OCI-LY7 (cell line): Measurements from ENCODE around the gene RHOU. TPM values are rescaled to one million over a fixed set of nuclear protein-coding genes. Genes with fewer than 3 reads are reported as not detected.

Experiments
- BruUV-seq: library from RNA; stranded (reverse); fragments of 400-500 nt; replicated peaks from 2 replicates; lab custom pipeline; 2021; lab: Mats Ljungman, UMichigan
- CTCF ChIA-PET: fragments of 300-600 bp; sonication (Branson Sonifier 250); formaldehyde crosslinking; loops from one replicate; lab custom pipeline; 2022; ENCODE audit warnings: antibody characterized with exemption; ENCODE audit not compliant: unreplicated experiment; lab: Charles Lee
- POLR2A ChIA-PET: fragments of 300-600 bp; sonication (Branson Sonifier 250); formaldehyde crosslinking; loops from one replicate; lab custom pipeline; 2022; ENCODE audit warnings: antibody characterized with exemption; lab: Charles Lee
- DNase-seq: peaks from one replicate; pipeline ENCODE4 v3.0.0-alpha.2; 2015; ENCODE audit warnings: low spot score
- H2AFZ ChIP-seq: fragments of 200-600 bp; sonication (generic), shearing (Covaris generic); 2 replicates; pipeline ENCODE4 v1.6.1; 2014; ENCODE audit warnings: mild to moderate bottlenecking, antibody characterized with exemption, low read length, moderate library complexity
- H3K27ac ChIP-seq: fragments of 200-600 bp; sonication (generic); 2 replicates; pipeline ENCODE4 v1.5.1; 2014; ENCODE audit warnings: mixed run types, low read depth, mild to moderate bottlenecking, moderate library complexity, low read length, inconsistent platforms; ENCODE audit not compliant: poor library complexity, severe bottlenecking
- H3K36me3 ChIP-seq: fragments of 200-600 bp; sonication (generic); 2 replicates; pipeline ENCODE4 v1.6.1; 2014; ENCODE audit warnings: mild to moderate bottlenecking, antibody characterized with exemption, low read length, moderate library complexity, mixed read lengths; ENCODE audit not compliant: insufficient read depth
- H3K4me1 ChIP-seq: fragments of 200-600 bp; sonication (generic); 2 replicates; pipeline ENCODE4 v1.5.1; 2014; ENCODE audit warnings: mild to moderate bottlenecking, low read length; ENCODE audit not compliant: insufficient read depth, poor library complexity, severe bottlenecking
- H3K4me2 ChIP-seq: fragments of 200-600 bp; sonication (generic); 2 replicates; pipeline ENCODE4 v1.6.1; 2014; ENCODE audit warnings: mild to moderate bottlenecking, low read length
- H3K4me3 ChIP-seq: fragments of 200-600 bp; sonication (generic); 2 replicates; pipeline ENCODE4 v1.5.1; 2014; ENCODE audit warnings: mild to moderate bottlenecking, low read depth, low read length; ENCODE audit not compliant: poor library complexity, severe bottlenecking
- H3K79me2 ChIP-seq: fragments of 200-600 bp; sonication (generic); 2 replicates; pipeline ENCODE4 v1.6.1; 2016; ENCODE audit warnings: low read depth, mild to moderate bottlenecking, low read length, moderate library complexity, mixed read lengths; ENCODE audit not compliant: insufficient read depth
- H3K9me2 ChIP-seq: fragments of 200-600 bp; sonication (generic); 2 replicates; pipeline ENCODE4 v1.6.1; 2016; ENCODE audit warnings: mild to moderate bottlenecking, low read length, mixed read lengths; ENCODE audit not compliant: insufficient read depth
- H3K9me3 ChIP-seq: fragments of 200-600 bp; sonication (generic); 2 replicates; pipeline ENCODE4 v1.6.1; 2014; ENCODE audit warnings: mild to moderate bottlenecking, mixed run types, low read length, mixed read lengths
- H4K20me1 ChIP-seq: fragments of 200-600 bp; sonication (generic); 2 replicates; pipeline ENCODE4 v1.6.1; 2014; ENCODE audit warnings: mild to moderate bottlenecking, antibody characterized with exemption, low read length, moderate library complexity, mixed read lengths; ENCODE audit not compliant: insufficient read depth
- CTCF ChIP-seq: fragments of 200-600 bp; sonication (generic); conservative IDR thresholded peaks from 2 replicates; pipeline ENCODE4 v1.5.1; 2014; ENCODE audit warnings: mild to moderate bottlenecking, antibody characterized with exemption, low read length, moderate library complexity, mixed read lengths
- EZH2phosphoT487 ChIP-seq: fragments of 200-600 bp; sonication (generic); IDR thresholded peaks from 2 replicates; pipeline ENCODE4 v1.6.1; 2018; ENCODE audit warnings: low read depth, borderline replicate concordance, mild to moderate bottlenecking, mixed run types, antibody characterized with exemption, low read length, moderate library complexity, mixed read lengths
- intact Hi-C: fragments of 100-400 bp; cut with micrococcal nuclease; formaldehyde crosslinking; loops from one replicate; pipeline ENCODE4 v1.10.0; 2022; ENCODE audit not compliant: unreplicated experiment
- total RNA-seq, 2 experiments: library from RNA; depleted of rRNA in 1 of 2; stranded (reverse); fragments of >200 nt in 1 of 2; shearing (Covaris generic) in 1 of 2; gene quantifications; 2 replicates each; pipeline ENCODE4 v1.2.3, GENCODE V29; 2014 to 2022

Gene RHOU
- total RNA-seq, 2 experiments from 2014 or later = not detected

- POLR2A ChIA-PET = no interaction called here
- BruUV-seq = no TSS peak
- no peak for DNase-seq
- TF ChIP-seq CTCF = no peak
- TF ChIP-seq EZH2phosphoT487 = no peak
- Histone ChIP-seq H3K79me2 (no peaks in the 10 kb centered on the region), H4K20me1 (no peaks in the 10 kb centered on the region), H3K4me1 (no peaks in the 10 kb centered on the region), H3K4me2 (no peak overlapping the region), H3K4me3 (no peak overlapping the region), H3K9me2 (no peaks in the 10 kb centered on the region), H3K27ac (no peak overlapping the region), H3K9me3 (no peaks in the 10 kb centered on the region), H2AFZ (no peak overlapping the region), H3K36me3 (no peaks in the 10 kb centered on the region)
- intact Hi-C loops = loop anchor here (10.0 kb wide), 1 partner anchor 527 kb away; no protein-coding TSS in a partner anchor
- CTCF ChIA-PET = no interaction called here
These were observed 37.3 kb upstream of the RHOU start for GRCh38 chr1:228698017-228698329.

- H3K9me2 ChIP-seq = no peaks in the 10 kb centered on the region
- no peaks in the 10 kb centered on the region for H3K4me1 ChIP-seq
- H2AFZ ChIP-seq = no peak overlapping the region
- intact Hi-C loops = no loop called here
- no peaks in the 10 kb centered on the region for H3K36me3 ChIP-seq
- ChIA-PET CTCF (no interaction called here), POLR2A (interaction anchor here (0.7 to 1.3 kb wide), 2 partner anchors 9 to 525 kb away, joined by 3 to 5 read pairs; no protein-coding TSS in a partner anchor)
- no peak overlapping the region for H3K27ac ChIP-seq
- H3K4me3 ChIP-seq = no peak overlapping the region
- DNase-seq = no peak
- no peaks in the 10 kb centered on the region for H3K79me2 ChIP-seq
- no peaks in the 10 kb centered on the region for H3K9me3 ChIP-seq
- TF ChIP-seq CTCF (no peak), EZH2phosphoT487 (no peak)
- H3K4me2 ChIP-seq = no peak overlapping the region
- H4K20me1 ChIP-seq = no peaks in the 10 kb centered on the region
- no TSS peak for BruUV-seq
These were observed 32.8 kb upstream of the RHOU start for GRCh38 chr1:228702433-228702832.

- Histone ChIP-seq H2AFZ (no peak overlapping the region), H3K9me2 (no peaks in the 10 kb centered on the region), H3K9me3 (no peaks in the 10 kb centered on the region), H3K36me3 (no peaks in the 10 kb centered on the region), H3K4me3 (no peak overlapping the region), H4K20me1 (no peaks in the 10 kb centered on the region), H3K79me2 (no peaks in the 10 kb centered on the region), H3K4me2 (no peak overlapping the region), H3K4me1 (no peaks in the 10 kb centered on the region), H3K27ac (no peak overlapping the region)
- BruUV-seq = no TSS peak
- ChIA-PET POLR2A (interaction anchor here (0.7 kb wide), 1 partner anchor 20 kb away, joined by 3 read pairs; no protein-coding TSS in a partner anchor), CTCF (no interaction called here)
- no peak for DNase-seq
- intact Hi-C loops = no loop called here
- TF ChIP-seq EZH2phosphoT487 = no peak
- TF ChIP-seq CTCF = no peak
These were observed 29.0 kb upstream of the RHOU start for GRCh38 chr1:228706305-228706704.
